Pancreas (tissue), 10 donors: ENCODE measurements around the gene HS3ST1. TPM values are rescaled to one million over a fixed set of nuclear protein-coding genes. Genes with fewer than 3 reads are reported as not detected.

ENCODE experiments used
- ATAC-seq, 4 donors: fragments of 200-7000 bp; cut with Tn5 transposase; one replicate each; pipeline versions ENCODE4 v1.8.0 to v1.9.1; 2020; ENCODE audit warnings: mild to moderate bottlenecking in 4 of 4, moderate library complexity in 4 of 4
- DNase-seq, 6 donors: peaks; one replicate each; pipeline ENCODE4 v3.0.0-alpha.2; 2020
- FAIRE-seq: peaks from 2 replicates; lab custom pipeline; 2012; peaks lifted over from hg19 to GRCh38; lab: Jason Lieb, UNC
- H3K27ac ChIP-seq, 4 donors: fragments of 200-600 bp; sonication (generic); 1 replicate in 3 of 4; 2 replicates in 1 of 4; pipeline versions ENCODE4 v1.5.0 to v1.8.0; 2020
- H3K27me3 ChIP-seq, 4 donors: fragments of 200-600 bp; one replicate each; pipeline ENCODE4 v1.8.0; 2021
- H3K36me3 ChIP-seq, 3 donors: fragments of 200-600 bp; sonication (generic) in 1 of 3; one replicate each; pipeline versions ENCODE4 v1.5.0 to v1.8.0; 2020 to 2021
- H3K4me1 ChIP-seq, 3 donors: fragments of 200-600 bp; one replicate each; pipeline ENCODE4 v1.8.0; 2021
- H3K4me3 ChIP-seq, 4 donors: fragments of 200-600 bp; sonication (generic) in 2 of 4; one replicate each; pipeline versions ENCODE4 v1.5.0 to v1.8.0; 2020 to 2021
- H3K9me3 ChIP-seq, 4 donors: fragments of 200-600 bp; one replicate each; pipeline ENCODE4 v1.8.0; 2021
- WGBS, 2 donors: extraction: QIAGEN DNeasy Blood & Tissue Kit; methylation state at CpG; one replicate each; pipeline ENCODE4 v1.1.7; 2013; 5-methylcytosine and 5-hydroxymethylcytosine counted together
- intact Hi-C, 3 donors: fragments of 100-400 bp; cut with DNase I; formaldehyde crosslinking; loops; one replicate each; pipeline versions ENCODE4 v1.11.1 to v1.14.2; 2022
- polyA plus RNA-seq, 2 donors: library from polyadenylated mRNA; stranded (reverse); fragments of 200-250 nt; gene quantifications; one replicate each; pipeline ENCODE4 v1.2.3, GENCODE V29; 2013
- total RNA-seq, 6 donors: library from RNA; stranded (reverse); fragmentation: NEBNext Ultra II Directional in 4 of 6; extraction: Animal tissue kit (Norgen Biotek cat#: 25700) in 4 of 6; gene quantifications; one replicate each; pipeline versions ENCODE4 v1.2.1 to v1.2.4, GENCODE V29; 2021 to 2023
- TF ChIP-seq, protein P1 (sequence below), 4 donors: fragments of 200-600 bp; sonication (generic) in 3 of 4; IDR thresholded peaks; one replicate each; pipeline versions ENCODE4 v1.5.0 to v1.8.0; 2021; ENCODE audit warnings: antibody characterized with exemption in 4 of 4
- donor health status: healthy with polysubstance abuse.
- donor health status: DM: no; HTN: no; CAD: no; lungs with moderate emphysema.
- donor health status: DM: no; HTN: no; CAD: no.
- donor health status: control.
- donor health status: control.
- donor health status: Bipolar disorder and iron deficiency.
- donor health status: DM: yes; HTN: yes; CAD: no.
- donor health status: DM: no; HTN: no; CAD: no.
- donor health status: DM: no; HTN: no; CAD: no.
- donor health status: DM: yes; HTN: yes; CAD: no.

The HS3ST1 gene
- total and polyA plus RNA-seq, 8 donors = 0.16 to 2.1 (median 0.49) TPM

DNA sequence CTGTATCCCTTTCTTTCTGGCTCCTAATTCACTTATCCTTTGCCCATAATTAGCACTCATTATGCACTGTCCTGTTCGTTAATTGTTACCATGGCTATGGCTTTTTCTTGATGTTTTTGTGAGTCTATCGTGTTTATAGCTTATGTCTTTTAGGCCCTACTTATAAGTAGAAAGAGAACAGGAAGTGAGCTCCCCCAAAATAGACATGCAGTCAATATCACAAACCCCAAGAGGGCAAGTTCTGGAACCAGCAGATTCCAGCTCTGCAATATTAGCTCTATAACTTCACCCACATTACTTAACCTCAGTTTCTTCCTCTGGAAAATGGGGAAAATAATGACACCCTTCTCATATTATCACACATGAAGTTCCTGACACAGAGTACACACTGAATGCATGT is 7.4 kb upstream of the HS3ST1 start:
- ATAC-seq (no peak), DNase-seq (no peak), FAIRE-seq (no peak)
- Histone ChIP-seq H3K4me3 (no peak overlapping the region), H3K4me1 (no peaks in the 10 kb centered on the region), H3K27me3 (peaks cover 0 to 4% (median 0%) of the 10 kb centered on the region in 4 donors), H3K36me3 (no peaks in the 10 kb centered on the region), H3K9me3 (no peaks in the 10 kb centered on the region), H3K27ac (no peak overlapping the region)
- TF ChIP-seq, protein P1, sequence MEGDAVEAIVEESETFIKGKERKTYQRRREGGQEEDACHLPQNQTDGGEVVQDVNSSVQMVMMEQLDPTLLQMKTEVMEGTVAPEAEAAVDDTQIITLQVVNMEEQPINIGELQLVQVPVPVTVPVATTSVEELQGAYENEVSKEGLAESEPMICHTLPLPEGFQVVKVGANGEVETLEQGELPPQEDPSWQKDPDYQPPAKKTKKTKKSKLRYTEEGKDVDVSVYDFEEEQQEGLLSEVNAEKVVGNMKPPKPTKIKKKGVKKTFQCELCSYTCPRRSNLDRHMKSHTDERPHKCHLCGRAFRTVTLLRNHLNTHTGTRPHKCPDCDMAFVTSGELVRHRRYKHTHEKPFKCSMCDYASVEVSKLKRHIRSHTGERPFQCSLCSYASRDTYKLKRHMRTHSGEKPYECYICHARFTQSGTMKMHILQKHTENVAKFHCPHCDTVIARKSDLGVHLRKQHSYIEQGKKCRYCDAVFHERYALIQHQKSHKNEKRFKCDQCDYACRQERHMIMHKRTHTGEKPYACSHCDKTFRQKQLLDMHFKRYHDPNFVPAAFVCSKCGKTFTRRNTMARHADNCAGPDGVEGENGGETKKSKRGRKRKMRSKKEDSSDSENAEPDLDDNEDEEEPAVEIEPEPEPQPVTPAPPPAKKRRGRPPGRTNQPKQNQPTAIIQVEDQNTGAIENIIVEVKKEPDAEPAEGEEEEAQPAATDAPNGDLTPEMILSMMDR (IDR thresholded peaks at IDR 0.05) = no peak
- WGBS, 2 donors = 55 to 57% methylated on average over 2 of the region's 2 CpGs
- intact Hi-C loops = no loop called here

DNA sequence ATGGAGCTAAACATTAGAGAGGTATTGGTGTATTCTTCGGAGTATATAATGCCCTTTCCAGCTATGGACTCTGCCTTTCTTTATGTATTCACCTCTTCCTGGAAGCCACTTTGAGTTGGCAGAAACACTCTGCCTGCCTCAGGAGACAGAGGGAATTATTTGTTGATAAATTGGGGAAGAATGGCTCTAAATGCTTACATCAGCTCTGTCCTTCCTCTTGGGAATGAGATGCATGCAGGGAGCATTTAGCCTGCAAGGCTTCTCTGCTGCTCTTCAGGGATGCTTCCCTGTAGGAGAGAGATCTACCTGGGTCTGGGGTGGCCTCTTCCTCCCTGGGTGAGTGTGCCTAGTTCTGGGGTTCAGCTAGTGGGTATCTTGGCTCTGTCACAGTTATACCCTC is 6.9 kb upstream of the HS3ST1 start:
- TF ChIP-seq, protein P1 (IDR thresholded peaks at IDR 0.05) = no peak
- no peak for ATAC-seq
- H3K9me3 ChIP-seq = no peaks in the 10 kb centered on the region
- 60 to 83% methylated on average over 1 of the region's 1 CpG for WGBS, 2 donors
- H3K27me3 ChIP-seq = peaks cover 0 to 4% (median 0%) of the 10 kb centered on the region in 4 donors
- H3K4me1 ChIP-seq = no peaks in the 10 kb centered on the region
- DNase-seq = no peak
- intact Hi-C loops = no loop called here
- H3K27ac ChIP-seq = no peak overlapping the region
- no peaks in the 10 kb centered on the region for H3K36me3 ChIP-seq
- H3K4me3 ChIP-seq = no peak overlapping the region
- no peak for FAIRE-seq

GRCh38 chr4:11431111-11431510 is 2.4 kb upstream of the HS3ST1 start:
- no peak for ATAC-seq
- H3K27me3 ChIP-seq = peaks cover 0 to 9% (median 0%) of the 10 kb centered on the region in 4 donors
- H3K27ac ChIP-seq = no peak overlapping the region
- no peaks in the 10 kb centered on the region for H3K36me3 ChIP-seq
- H3K9me3 ChIP-seq = no peaks in the 10 kb centered on the region
- H3K4me1 ChIP-seq = no peaks in the 10 kb centered on the region
- 65 to 81% methylated on average over 4 of the region's 4 CpGs for WGBS, 2 donors
- no peak for FAIRE-seq
- intact Hi-C loops = no loop called here
- H3K4me3 ChIP-seq = no peak overlapping the region
- TF ChIP-seq, protein P1 (IDR thresholded peaks at IDR 0.05) = no peak
- DNase-seq = no peak

DNA sequence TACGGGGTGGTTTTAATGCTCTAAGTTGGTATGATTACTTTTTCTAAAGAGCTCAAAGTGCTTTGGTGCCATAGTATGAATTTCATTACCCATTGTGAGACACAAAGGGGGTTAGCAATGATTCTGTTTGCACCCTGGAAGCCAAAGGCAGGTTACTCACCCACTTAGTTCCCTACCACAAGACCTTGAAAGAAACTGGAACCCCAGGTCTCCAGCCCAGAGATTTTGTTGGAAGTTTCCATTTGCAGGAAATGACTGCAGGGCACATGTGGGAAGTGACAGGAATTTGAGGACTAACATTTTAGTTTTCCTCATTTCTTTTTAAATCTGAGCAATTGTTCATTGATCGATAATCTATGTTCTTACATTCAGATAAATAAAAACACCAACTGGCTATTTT is 1.8 kb upstream of the HS3ST1 start:
- FAIRE-seq (no peak), DNase-seq (no peak), ATAC-seq (no peak)
- Histone ChIP-seq H3K9me3 (no peaks in the 10 kb centered on the region), H3K4me1 (no peaks in the 10 kb centered on the region), H3K27ac (no peak overlapping the region), H3K4me3 (no peak overlapping the region), H3K36me3 (no peaks in the 10 kb centered on the region), H3K27me3 (peaks cover 0 to 9% (median 0%) of the 10 kb centered on the region in 4 donors)
- TF ChIP-seq, protein P1 (IDR thresholded peaks at IDR 0.05) = no peak
- intact Hi-C loops = no loop called here
- 79 to 91% methylated on average over 2 of the region's 2 CpGs for WGBS, 2 donors

DNA sequence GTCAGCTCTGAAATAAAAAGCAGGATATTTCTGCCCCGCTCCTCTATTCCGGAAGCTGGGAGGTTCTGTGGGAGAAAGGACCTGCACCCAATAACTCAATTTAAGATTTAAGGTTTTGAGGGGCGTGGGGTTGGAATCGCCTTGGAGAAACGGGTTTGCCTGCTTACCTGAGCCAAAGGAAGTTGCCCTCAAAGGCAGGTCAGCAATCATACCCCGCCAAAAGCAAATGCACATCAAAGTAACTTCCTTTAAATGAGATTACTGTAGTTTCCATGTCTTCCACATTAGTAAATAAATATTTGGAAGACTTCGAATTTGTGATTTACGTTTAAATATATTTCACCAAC is 978 bp upstream of the HS3ST1 start:
- intact Hi-C loops = no loop called here
- Histone ChIP-seq H3K4me3 (peak overlapping the region in 3 of 4 donors; percentile 47 to 63 (median 54)), H3K4me1 (no peaks in the 10 kb centered on the region), H3K36me3 (no peaks in the 10 kb centered on the region), H3K9me3 (no peaks in the 10 kb centered on the region), H3K27me3 (peaks cover 0 to 9% (median 0%) of the 10 kb centered on the region in 4 donors), H3K27ac (peak overlapping the region in 2 of 4 donors; percentile 42 to 65)
- 15% methylated on average over 8 of the region's 8 CpGs for WGBS, 2 donors
- DNase-seq = no peak
- TF ChIP-seq, protein P1 (IDR thresholded peaks at IDR 0.05) = no peak
- ATAC-seq = no peak
- peak; percentile 5 for FAIRE-seq
